Measurements from ENCODE around the gene GABRD.

The GABRD gene

DNA sequence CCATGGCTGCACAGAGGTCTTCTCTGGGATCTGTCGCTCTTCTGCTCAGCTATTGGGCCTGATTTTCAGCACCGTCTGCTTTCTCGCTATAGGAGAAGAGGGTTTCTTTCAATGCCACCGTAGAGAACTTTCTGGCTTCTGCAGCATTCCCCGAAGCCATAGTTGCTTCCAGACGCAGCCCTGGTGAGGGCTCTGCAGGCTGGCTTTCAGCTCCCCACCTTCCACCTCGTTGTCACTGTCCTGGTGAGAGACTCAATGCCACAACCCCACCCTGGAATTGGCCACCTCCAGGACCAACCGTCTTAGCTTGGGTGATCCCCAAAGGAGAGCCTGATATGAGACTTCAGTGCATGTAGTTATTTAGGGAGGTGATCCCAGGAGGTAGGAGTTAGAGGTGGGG lies 19.1 kb downstream of the GABRD start:
- no peak for TF ChIP-seq POLR2A (IDR thresholded peaks at IDR 0.05; ENCODE audit: extremely low read depth, insufficient read length)
- TF ChIP-seq, protein P1, sequence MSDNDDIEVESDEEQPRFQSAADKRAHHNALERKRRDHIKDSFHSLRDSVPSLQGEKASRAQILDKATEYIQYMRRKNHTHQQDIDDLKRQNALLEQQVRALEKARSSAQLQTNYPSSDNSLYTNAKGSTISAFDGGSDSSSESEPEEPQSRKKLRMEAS (IDR thresholded peaks at IDR 0.05; ENCODE audit: low read depth, low read length) = no peak
- no peak for TF ChIP-seq MYC (IDR thresholded peaks at IDR 0.05; ENCODE audit: low read depth, low read length)
- TF ChIP-seq, protein P2, sequence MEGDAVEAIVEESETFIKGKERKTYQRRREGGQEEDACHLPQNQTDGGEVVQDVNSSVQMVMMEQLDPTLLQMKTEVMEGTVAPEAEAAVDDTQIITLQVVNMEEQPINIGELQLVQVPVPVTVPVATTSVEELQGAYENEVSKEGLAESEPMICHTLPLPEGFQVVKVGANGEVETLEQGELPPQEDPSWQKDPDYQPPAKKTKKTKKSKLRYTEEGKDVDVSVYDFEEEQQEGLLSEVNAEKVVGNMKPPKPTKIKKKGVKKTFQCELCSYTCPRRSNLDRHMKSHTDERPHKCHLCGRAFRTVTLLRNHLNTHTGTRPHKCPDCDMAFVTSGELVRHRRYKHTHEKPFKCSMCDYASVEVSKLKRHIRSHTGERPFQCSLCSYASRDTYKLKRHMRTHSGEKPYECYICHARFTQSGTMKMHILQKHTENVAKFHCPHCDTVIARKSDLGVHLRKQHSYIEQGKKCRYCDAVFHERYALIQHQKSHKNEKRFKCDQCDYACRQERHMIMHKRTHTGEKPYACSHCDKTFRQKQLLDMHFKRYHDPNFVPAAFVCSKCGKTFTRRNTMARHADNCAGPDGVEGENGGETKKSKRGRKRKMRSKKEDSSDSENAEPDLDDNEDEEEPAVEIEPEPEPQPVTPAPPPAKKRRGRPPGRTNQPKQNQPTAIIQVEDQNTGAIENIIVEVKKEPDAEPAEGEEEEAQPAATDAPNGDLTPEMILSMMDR (IDR thresholded peaks at IDR 0.05; ENCODE audit: low read depth, low read length) = no peak
- no peak overlapping the region for H3K4me3 ChIP-seq (ENCODE audit: low read depth, low read length)
- DNase-seq (ENCODE audit: low read depth) = no peak

DNA sequence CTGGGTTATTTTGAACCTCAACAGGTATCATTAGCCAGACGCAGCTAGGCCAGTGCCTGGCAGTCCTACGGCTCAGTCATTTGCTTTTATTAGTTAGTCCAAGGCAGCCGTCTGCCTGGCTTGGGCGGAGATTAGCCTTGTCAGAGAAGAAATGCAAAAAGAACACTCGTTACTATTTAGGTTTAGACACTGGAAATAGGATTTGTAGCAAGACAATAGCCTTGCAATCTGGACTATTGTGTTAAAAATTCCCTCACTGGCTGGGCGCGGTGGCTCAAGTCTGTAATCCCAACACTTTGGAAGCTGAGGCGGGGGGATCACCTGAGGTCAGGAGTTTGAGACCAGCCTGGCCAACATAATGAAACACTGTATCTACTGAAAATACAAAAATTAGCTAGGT lies 20.1 kb downstream of the GABRD start:
- H3K4me3 ChIP-seq (ENCODE audit: low read depth, low read length) = no peak overlapping the region
- DNase-seq (ENCODE audit: low read depth) = no peak
- TF ChIP-seq, protein P2 (IDR thresholded peaks at IDR 0.05; ENCODE audit: low read depth, low read length) = no peak
- TF ChIP-seq, protein P1 (IDR thresholded peaks at IDR 0.05; ENCODE audit: low read depth, low read length) = no peak
- TF ChIP-seq MYC (IDR thresholded peaks at IDR 0.05; ENCODE audit: low read depth, low read length) (no peak), POLR2A (IDR thresholded peaks at IDR 0.05; ENCODE audit: extremely low read depth, insufficient read length) (no peak)

DNA sequence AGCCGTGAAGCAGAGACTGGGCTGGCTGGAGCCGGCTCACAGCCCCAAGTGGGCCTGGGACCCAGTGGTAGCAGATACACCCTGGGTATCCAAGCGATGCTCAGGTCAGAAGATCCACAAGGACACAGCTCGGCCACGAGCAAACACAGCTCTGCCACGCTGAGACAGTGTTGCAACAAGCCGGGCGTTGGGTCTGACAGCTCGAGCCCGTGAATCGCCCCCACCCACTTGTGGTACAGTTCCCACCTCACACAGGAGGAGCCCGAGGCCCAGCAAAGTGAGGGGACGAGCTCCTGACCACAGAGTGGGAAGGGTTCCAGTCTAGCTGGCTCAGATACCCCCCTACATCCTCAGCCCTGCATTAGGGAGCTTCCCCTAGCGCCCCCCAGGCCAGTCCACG lies 22.2 kb downstream of the GABRD start:
- no peak for DNase-seq (ENCODE audit: low read depth)
- no peak for TF ChIP-seq POLR2A (IDR thresholded peaks at IDR 0.05; ENCODE audit: extremely low read depth, insufficient read length)
- TF ChIP-seq, protein P2 (IDR thresholded peaks at IDR 0.05; ENCODE audit: low read depth, low read length) = no peak
- TF ChIP-seq, protein P1 (IDR thresholded peaks at IDR 0.05; ENCODE audit: low read depth, low read length) = no peak
- TF ChIP-seq MYC (IDR thresholded peaks at IDR 0.05; ENCODE audit: low read depth, low read length) = no peak
- no peak overlapping the region for H3K4me3 ChIP-seq (ENCODE audit: low read depth, low read length)

DNA sequence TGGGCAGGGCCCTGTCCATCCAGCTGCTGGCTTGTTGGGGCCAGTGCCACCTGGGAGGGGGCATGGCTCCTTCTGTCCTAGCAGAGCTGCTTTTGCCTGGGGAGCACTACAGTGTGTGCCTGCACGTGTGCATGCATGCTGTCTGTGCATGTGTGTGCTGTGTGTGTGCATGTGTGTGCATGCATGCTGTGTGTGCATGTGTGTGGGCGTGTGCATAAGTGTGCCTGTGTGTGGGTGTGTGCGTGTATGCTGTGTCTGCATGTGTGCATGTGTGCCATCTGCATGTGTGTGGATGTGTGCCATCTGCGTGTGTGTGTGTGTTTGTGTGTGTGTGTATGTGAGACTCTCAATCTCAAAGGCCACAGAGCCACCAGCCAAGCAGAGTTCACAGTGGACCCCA lies 22.7 kb downstream of the GABRD start:
- no peak for DNase-seq (ENCODE audit: low read depth)
- TF ChIP-seq POLR2A (IDR thresholded peaks at IDR 0.05; ENCODE audit: extremely low read depth, insufficient read length) = no peak
- TF ChIP-seq, protein P2 (IDR thresholded peaks at IDR 0.05; ENCODE audit: low read depth, low read length) = no peak
- no peak for TF ChIP-seq MYC (IDR thresholded peaks at IDR 0.05; ENCODE audit: low read depth, low read length)
- TF ChIP-seq, protein P1 (IDR thresholded peaks at IDR 0.05; ENCODE audit: low read depth, low read length) = no peak
- H3K4me3 ChIP-seq (ENCODE audit: low read depth, low read length) = no peak overlapping the region

DNA sequence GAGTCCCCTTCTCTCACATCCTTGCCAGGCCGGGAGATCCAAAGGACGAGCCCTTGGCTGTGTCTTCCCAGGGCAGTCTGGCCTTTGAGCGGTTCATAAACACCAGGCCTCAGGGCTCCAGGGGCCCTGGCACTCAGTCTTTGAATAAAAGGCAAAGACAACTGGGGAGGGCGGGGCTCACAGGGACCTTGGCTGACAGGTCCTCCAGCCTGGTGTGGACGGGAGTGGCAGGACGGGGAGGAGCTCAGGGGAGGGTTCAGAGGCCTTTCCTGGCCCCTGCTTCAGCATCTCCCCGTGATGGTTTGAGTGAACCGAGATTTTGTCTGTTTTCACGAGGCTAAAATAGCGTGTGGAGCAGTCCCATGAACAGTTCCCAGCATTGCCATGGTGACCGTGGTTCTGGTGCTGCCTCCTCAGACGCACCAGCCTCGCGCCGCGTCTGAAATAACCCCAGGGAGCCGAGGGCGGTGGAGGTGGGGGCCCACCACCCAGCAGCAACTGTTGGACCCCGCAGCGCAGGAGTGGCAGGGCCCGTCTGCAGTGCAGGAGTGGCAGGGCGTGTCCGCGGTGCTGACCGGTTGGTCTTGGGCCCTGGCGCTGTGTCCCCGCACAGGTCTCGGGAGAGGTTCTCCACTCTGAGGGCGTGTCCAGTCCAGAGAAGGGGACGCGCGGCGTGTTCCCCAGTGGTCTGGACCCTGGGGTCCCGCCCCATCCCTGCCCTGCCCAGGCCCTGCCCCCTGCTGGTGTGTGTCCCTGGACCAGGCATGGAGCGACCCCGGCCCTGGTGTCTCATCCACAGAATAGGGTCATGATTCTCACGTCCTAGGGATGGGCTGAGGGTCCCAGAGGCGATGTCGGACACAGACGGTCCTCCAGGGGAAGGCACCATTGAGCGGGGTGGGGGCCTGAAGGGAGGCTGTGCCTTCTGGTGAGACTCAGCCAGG lies 24.0 kb downstream of the GABRD start:
- TF ChIP-seq POLR2A (IDR thresholded peaks at IDR 0.05; ENCODE audit: extremely low read depth, insufficient read length) = no peak
- TF ChIP-seq, protein P2 (IDR thresholded peaks at IDR 0.05; ENCODE audit: low read depth, low read length) = no peak
- TF ChIP-seq, protein P1 (IDR thresholded peaks at IDR 0.05; ENCODE audit: low read depth, low read length) = no peak
- no peak for TF ChIP-seq MYC (IDR thresholded peaks at IDR 0.05; ENCODE audit: low read depth, low read length)
- no peak for DNase-seq (ENCODE audit: low read depth)
- no peak overlapping the region for H3K4me3 ChIP-seq (ENCODE audit: low read depth, low read length)
